8988T (cell line): ENCODE measurements around the gene NR5A2.

Source experiments
- DNase-seq: peaks from one replicate; pipeline ENCODE4 v3.0.0; 2011

The NR5A2 gene

GRCh38 chr1:200075522-200075921 lies 48.0 kb downstream of the NR5A2 start:
- no peak for DNase-seq

DNA sequence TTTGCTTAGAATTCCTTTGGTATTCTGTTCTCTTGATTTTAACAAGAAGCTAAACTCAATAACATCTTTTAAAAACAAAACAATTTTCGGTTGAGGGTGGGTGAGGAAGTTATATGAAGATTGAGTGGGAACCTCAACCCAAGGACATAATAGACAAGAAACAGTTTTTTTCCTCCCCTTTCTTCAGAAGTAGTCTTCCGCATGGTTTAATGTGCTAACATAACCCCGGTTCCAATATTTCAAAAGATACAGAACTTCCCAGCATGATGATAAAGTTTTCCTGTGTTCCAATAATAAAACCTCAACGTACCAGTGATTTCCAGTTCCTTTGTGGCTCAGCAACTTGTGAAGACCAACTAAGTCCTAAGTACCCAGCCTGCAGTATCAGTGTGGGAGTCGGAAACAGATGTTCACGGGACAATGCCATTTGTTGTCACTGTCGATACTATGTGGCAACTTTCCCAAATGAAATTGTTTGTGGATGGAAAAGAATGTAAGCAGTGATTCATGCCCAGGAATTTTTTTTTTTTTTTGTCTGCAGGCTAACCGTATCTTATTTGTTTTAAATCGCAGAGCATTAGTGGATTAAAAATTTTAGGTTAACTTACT lies 48.5 kb downstream of the NR5A2 start:
- no peak for DNase-seq

DNA sequence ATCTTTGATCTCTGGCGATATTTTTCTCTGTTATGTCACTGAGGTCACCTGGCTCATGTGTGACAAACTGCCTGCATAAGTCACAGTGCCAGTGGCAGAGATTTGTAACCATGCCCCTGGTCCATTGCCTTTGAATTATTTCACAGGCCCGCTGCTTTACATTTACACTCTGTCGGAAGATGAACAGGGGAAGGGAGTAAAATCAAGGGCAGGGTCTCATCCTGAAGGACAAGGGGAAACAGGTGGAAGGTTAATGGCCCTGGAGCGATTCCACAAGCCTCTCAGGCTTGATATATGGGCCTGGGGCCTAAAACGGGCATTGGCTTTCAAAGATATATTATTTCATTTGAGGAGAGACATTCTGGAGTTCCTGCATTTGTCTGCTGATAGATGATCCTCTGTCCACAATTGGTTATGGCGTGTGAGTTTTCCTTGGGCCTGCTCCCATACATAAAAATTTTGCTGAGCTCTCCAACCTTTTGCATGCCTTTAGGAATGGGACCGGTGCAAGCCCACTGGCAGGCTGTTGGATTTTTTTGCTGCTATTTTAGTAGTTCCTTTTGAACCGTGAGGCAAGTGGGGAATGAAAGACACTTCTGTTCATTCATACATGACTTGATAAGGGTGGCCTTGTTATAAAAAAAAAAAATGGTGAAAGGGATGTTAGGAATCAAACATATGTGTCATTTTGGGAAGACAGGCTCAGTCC lies 51.9 kb downstream of the NR5A2 start:
- no peak for DNase-seq

- no peak for DNase-seq
These were observed 53.9 kb downstream of the NR5A2 start for GRCh38 chr1:200081151-200081968.

DNA sequence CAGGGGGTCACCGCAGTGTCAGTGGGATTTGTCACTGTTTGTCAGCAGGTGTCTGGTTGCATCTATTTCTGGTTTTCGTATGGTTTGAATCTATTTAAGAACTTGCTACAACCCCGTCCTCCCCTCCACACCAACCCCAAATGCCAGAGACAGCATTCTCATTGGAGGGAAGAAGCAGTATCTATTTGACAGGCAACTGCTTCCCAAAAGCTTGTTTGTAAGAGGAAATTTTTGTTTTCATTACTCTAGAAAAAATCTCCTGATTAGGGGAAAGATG lies 54.4 kb downstream of the NR5A2 start:
- DNase-seq: no peak

- no peak for DNase-seq
These were observed 54.8 kb downstream of the NR5A2 start for GRCh38 chr1:200082329-200082728.

- no peak for DNase-seq
These were observed 63.0 kb downstream of the NR5A2 start for GRCh38 chr1:200090252-200091159.

DNA sequence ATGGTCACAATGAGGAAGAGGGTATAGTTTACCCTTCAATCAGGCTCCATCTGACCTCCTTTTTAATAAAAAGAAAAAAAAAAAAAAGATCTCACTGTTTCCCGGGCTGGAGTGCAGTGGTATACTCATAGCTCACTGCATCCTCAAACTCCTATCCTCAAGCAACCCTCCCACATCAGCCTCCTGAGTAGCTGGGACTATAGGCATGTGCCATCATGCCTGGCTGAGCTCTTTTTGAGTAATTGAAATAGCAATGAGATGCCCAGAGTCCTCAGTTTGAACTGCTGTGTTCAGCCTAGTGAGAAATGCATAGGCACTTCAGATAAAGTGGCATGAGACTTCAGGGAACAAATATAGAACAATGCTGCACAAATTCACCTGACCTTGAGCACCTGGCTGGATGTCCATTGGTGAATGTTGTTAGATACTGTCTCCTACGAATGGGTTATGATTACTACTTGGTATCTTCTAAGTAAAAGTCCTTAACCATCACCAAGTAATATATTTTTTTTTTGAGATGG lies 67.6 kb downstream of the NR5A2 start:
- no peak for DNase-seq

GRCh38 chr1:200096774-200097173 lies 69.3 kb downstream of the NR5A2 start:
- DNase-seq: no peak

DNA sequence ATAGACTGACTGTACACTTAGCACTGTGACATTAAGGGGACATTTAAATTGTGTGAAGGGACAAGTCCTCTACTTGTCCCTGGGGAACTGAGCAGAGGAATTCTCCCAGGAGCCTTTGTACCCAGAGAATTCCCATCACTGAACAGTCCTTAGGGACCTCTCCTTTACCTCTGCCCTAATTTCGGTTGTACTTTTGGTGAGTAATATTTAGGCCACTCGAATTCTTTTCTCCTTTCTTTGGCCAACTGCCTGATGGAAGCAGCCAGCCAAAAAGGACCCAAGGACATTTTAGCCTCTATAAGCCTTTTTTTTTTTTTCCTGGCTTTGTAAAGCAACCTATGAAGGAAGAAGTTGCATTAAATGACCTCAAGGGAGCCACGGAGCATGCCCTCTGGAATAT lies 71.5 kb downstream of the NR5A2 start:
- no peak for DNase-seq

GRCh38 chr1:200103966-200104583 lies 76.6 kb downstream of the NR5A2 start:
- no peak for DNase-seq

- DNase-seq: no peak
These were observed 79.5 kb downstream of the NR5A2 start for GRCh38 chr1:200107004-200107470.

DNA sequence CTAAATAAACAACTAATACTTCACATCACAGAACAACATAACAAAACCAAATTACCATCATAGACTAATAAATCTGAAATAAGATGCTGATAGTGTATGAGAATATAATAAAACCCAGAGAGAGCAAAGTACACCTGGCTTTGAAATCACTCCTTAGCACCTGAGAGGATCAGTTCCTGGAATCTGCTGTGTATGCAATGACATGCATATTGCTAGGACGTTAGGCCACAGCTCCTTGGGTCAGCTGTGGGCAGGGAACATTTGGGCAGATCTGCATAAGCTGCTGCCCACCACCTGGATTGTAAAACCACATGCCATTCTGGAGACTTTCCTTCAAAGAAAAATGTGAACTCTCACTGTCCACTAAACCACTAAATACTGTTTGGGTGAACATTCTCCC lies 81.1 kb downstream of the NR5A2 start:
- no peak for DNase-seq

DNA sequence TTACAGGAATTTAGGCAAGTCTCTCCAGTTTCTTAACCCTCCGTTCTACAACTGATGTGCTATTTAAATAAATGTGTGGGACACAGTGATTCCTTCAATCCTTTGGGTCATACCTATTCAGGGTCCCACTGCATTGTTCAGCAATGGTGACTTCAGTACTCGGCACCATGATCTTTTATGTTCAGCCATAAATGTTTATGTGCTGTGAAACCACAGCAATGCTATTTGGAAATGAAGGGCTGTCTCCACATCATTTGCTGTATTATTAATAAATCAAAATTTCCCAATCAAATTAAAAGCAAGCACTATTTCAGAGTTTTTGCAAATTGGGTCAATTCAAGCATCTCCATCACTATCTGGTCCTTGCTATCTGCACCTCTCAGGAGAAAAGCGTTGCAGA lies 84.8 kb downstream of the NR5A2 start:
- DNase-seq: no peak

- no peak for DNase-seq
These were observed 88.0 kb downstream of the NR5A2 start for GRCh38 chr1:200115532-200115931.

DNA sequence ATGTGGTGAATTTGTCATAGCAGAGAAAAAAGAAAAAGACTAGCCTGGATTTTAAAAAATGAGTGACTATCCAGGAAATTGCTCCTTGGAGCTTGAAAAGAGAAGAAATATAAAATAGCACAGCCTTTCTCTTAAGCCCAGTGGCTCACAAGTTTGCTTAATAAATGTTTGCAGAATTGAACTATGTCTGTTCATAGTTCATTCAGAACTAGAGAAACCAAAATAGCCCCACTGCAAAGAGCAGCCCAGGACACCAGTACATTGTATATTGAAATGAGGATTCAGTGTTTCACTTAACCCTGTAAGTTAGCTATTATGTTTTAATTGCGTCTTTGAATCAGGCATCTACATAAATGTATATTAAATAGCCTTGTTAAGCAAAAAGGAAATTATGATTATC lies 88.8 kb downstream of the NR5A2 start:
- DNase-seq: no peak

DNA sequence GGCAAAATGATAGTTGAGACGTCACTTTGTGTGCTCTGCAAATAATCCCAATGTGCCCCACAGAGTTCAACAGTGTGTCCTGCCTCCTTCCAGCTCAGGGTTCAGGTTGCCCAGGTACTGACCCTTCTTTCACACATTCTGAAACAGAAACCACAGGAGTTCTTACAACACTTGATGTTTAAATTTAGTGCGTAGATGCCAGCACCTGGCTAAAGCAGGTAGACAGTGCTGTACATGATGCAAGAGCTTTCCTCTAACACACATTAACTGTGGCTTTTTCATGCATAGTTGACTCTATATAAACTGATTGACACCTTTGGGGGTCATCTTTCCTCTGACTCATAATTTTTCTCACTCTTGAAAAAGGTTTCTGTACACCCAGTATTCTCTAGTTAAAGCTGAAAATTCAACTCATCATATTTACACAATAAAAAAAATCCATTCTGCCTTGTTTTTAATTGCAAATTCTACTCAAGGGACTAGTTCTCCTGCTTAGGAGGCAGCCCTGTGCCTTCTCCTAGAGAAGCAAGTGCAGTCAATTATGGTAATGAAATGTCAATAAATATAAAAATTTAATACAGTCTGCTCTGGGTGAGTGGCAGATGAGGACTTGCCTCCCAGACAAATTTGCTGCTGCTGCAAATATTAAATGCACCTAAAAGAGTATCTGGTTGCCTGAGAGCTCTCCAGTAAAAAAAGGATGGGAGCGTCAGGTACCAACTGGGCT lies 91.4 kb downstream of the NR5A2 start:
- DNase-seq: no peak

- no peak for DNase-seq
These were observed 93.9 kb downstream of the NR5A2 start for GRCh38 chr1:200121421-200121820.

DNA sequence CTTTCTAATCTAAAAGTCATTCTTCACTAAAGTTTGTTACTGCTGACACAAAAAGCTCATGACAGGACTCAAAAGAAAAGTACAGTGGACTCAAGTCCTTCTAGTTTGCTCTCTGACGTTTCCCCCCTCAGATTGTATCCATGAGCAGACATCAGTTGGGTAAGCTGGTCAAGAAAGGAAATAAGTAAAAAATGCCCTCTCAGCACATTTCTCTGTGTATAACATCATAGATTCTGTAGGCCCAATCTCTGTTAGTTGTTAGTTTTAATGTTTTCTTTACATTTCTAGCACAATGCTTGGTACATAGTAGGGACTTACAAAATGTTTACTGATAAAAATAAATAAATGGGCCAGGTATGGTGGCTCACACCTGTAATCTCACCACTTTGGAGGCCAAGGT lies 96.8 kb downstream of the NR5A2 start:
- no peak for DNase-seq

- no peak for DNase-seq
These were observed 100.6 kb downstream of the NR5A2 start for GRCh38 chr1:200128081-200128480.
